HepG2 (cell line): ENCODE results near the gene TROAP. TPM values are rescaled to one million over a fixed set of nuclear protein-coding genes. Genes with fewer than 3 reads are reported as not detected.
A peak's percentile ranks its signal among the peaks of the same experiment; 100 is the strongest.

Source experiments
- AGO1 ChIP-seq: fragments of 200-400 bp; formaldehyde crosslinking; IDR thresholded peaks from 2 replicates; pipeline ENCODE4 v1.6.1; 2017; ENCODE audit warnings: mild to moderate bottlenecking, low read depth, low read length, moderate library complexity; ENCODE audit not compliant: poor library complexity, severe bottlenecking
- ARID2 ChIP-seq: sonication (generic); formaldehyde crosslinking; IDR thresholded peaks from 2 replicates; pipeline ENCODE4 v1.8.1; 2022; ENCODE audit warnings: mild to moderate bottlenecking, missing genetic modification reagents, borderline replicate concordance
- ARNTL ChIP-seq: sonication (generic); formaldehyde crosslinking; IDR thresholded peaks from 2 replicates; pipeline ENCODE4 v1.4.0; 2020; ENCODE audit warnings: mild to moderate bottlenecking, missing genetic modification reagents
- BORCS8-MEF2B ChIP-seq: sonication (generic); formaldehyde crosslinking; IDR thresholded peaks from 2 replicates; pipeline ENCODE4 v1.8.0; 2022; ENCODE audit warnings: mild to moderate bottlenecking, missing genetic modification reagents
- CBX2 ChIP-seq, 2 experiments: fragments of 200-600 bp in 1 of 2; sonication (generic); formaldehyde crosslinking in 1 of 2; IDR thresholded peaks; 2 replicates each; pipeline versions ENCODE4 v1.7.0 to v1.8.1; 2018 to 2022; ENCODE audit warnings: low read depth in 2 of 2, low read length in 1 of 2, mild to moderate bottlenecking in 1 of 2, missing genetic modification reagents in 1 of 2
- HDAC1 ChIP-seq: sonication (generic); formaldehyde crosslinking; IDR thresholded peaks from 2 replicates; pipeline ENCODE4 v1.5.1; 2020; ENCODE audit warnings: mild to moderate bottlenecking, missing genetic modification reagents
- HNF4A ChIP-seq: sonication (generic); formaldehyde crosslinking; IDR thresholded peaks from 2 replicates; pipeline ENCODE4 v1.4.0; 2020; ENCODE audit warnings: missing genetic modification reagents
- SAP130 ChIP-seq: IDR thresholded peaks from 2 replicates; pipeline ENCODE4 v1.6.1; 2016; ENCODE audit warnings: low read depth
- TGIF2 ChIP-seq: IDR thresholded peaks from 2 replicates; pipeline ENCODE4 v1.6.1; 2016; ENCODE audit warnings: control low read depth, missing compliant biosample characterization
- ZNF44 ChIP-seq: sonication (generic); formaldehyde crosslinking; IDR thresholded peaks from 2 replicates; pipeline ENCODE4 v1.5.1; 2020; ENCODE audit warnings: mild to moderate bottlenecking, missing genetic modification reagents
- ZNF468 ChIP-seq: sonication (generic); formaldehyde crosslinking; IDR thresholded peaks from 2 replicates; pipeline ENCODE4 v1.8.0; 2022; ENCODE audit warnings: mild to moderate bottlenecking, moderate library complexity, missing genetic modification reagents
- ZNF549 ChIP-seq: sonication (generic); formaldehyde crosslinking; IDR thresholded peaks from 2 replicates; pipeline ENCODE4 v1.5.0; 2020; ENCODE audit warnings: missing genetic modification reagents
- ZNF792 ChIP-seq: IDR thresholded peaks from 2 replicates; pipeline ENCODE4 v1.6.1; 2016
- ZNF883 ChIP-seq: sonication (generic); formaldehyde crosslinking; IDR thresholded peaks from 2 replicates; pipeline ENCODE4 v1.5.1; 2020; ENCODE audit warnings: mild to moderate bottlenecking, missing genetic modification reagents; ENCODE audit errors: not compliant biosample characterization
- ZSCAN30 ChIP-seq: sonication (generic); formaldehyde crosslinking; IDR thresholded peaks from 2 replicates; pipeline ENCODE4 v1.5.0; 2020; ENCODE audit warnings: mild to moderate bottlenecking, missing genetic modification reagents
- polyA plus RNA-seq, 8 experiments: library from polyadenylated mRNA; depleted of rRNA in 3 of 8; stranded (reverse) in 7 of 8; unstranded in 1 of 8; fragments of >200 nt; fragmentation: Illumina TruSeq in 4 of 8; extraction: Trizol in 4 of 8; gene quantifications; 2 replicates each; pipeline versions ENCODE4 v1.2.1 to v1.2.3, GENCODE V29; 2011 to 2016; ENCODE audit warnings: low read depth in 4 of 8, missing spikeins in 1 of 8, mixed read lengths in 1 of 8; ENCODE audit not compliant: insufficient read depth in 1 of 8
- total RNA-seq, 5 experiments: library from RNA; depleted of rRNA; stranded (reverse); fragments of >200 nt; fragmentation: Illumina TruSeq; extraction: Trizol; gene quantifications; 2 replicates each; pipeline ENCODE4 v1.2.3, GENCODE V29; 2016; ENCODE audit warnings: low read depth in 1 of 5
- TF ChIP-seq, protein P1 (sequence below): sonication (generic); formaldehyde crosslinking; IDR thresholded peaks from 2 replicates; pipeline ENCODE4 v1.5.1; 2020; ENCODE audit warnings: missing genetic modification reagents, mild to moderate bottlenecking, borderline replicate concordance
- TF ChIP-seq, protein P2 (sequence below): IDR thresholded peaks from 2 replicates; pipeline ENCODE4 v1.6.1; 2016; ENCODE audit warnings: mild to moderate bottlenecking
- TF ChIP-seq, protein P3 (sequence below): sonication (generic); formaldehyde crosslinking; IDR thresholded peaks from 2 replicates; pipeline ENCODE4 v1.4.0; 2020; ENCODE audit warnings: missing genetic modification reagents
- TF ChIP-seq, protein P4 (sequence below): sonication (generic); formaldehyde crosslinking; IDR thresholded peaks from 2 replicates; pipeline ENCODE4 v1.4.0; 2020; ENCODE audit warnings: missing genetic modification reagents
- TF ChIP-seq, protein P5 (sequence below): IDR thresholded peaks from 2 replicates; pipeline ENCODE4 v1.6.1; 2012; ENCODE audit warnings: inconsistent platforms
- TF ChIP-seq, protein P6 (sequence below): sonication (generic); formaldehyde crosslinking; IDR thresholded peaks from 2 replicates; pipeline ENCODE4 v1.4.0; 2020; ENCODE audit warnings: mild to moderate bottlenecking, missing genetic modification reagents

The TROAP gene
- total and polyA plus RNA-seq, 2 of the 13 experiments (the other 11 are each of a cell fraction or from before 2014, with no cell fraction given): 22.5 to 30.9 TPM

DNA sequence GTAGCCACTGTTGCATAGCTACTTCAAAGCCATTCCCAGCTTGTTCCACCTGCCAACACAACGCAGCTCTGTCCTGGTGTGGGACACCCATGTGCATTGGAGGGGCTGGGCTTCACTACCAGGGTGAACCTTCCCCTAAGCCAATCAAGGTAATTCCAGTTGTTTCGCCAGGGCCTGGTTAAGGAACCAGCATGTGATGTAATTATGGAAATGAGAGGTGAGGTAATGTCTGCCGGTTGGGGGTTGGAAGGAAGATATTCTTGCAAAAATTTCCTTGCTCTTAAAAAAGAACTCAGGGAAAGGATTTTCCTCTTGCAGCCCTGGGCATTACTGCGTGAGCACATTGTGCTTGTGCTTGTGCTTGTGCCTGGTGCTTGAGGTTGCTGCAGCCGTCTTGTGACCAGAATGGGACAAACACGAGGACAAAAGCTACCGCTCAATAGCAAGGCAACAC is 43.3 kb upstream of the TROAP start (continued):
- TF ChIP-seq CBX2 (IDR thresholded peaks at IDR 0.05; ENCODE audit: low read depth, low read length): no peak
- no peak for TF ChIP-seq CBX2 (CRISPR knock-in tag; IDR thresholded peaks at IDR 0.05; ENCODE audit: low read depth)
- no peak for TF ChIP-seq TGIF2
- TF ChIP-seq ARNTL: no peak
- no peak for TF ChIP-seq ZNF549
- no peak for TF ChIP-seq HNF4A
- TF ChIP-seq, protein P1, sequence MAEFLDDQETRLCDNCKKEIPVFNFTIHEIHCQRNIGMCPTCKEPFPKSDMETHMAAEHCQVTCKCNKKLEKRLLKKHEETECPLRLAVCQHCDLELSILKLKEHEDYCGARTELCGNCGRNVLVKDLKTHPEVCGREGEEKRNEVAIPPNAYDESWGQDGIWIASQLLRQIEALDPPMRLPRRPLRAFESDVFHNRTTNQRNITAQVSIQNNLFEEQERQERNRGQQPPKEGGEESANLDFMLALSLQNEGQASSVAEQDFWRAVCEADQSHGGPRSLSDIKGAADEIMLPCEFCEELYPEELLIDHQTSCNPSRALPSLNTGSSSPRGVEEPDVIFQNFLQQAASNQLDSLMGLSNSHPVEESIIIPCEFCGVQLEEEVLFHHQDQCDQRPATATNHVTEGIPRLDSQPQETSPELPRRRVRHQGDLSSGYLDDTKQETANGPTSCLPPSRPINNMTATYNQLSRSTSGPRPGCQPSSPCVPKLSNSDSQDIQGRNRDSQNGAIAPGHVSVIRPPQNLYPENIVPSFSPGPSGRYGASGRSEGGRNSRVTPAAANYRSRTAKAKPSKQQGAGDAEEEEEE (CRISPR knock-in tag): no peak
- TF ChIP-seq ZNF792: no peak
- no peak for TF ChIP-seq ZSCAN30 (CRISPR knock-in tag)
- no peak for TF ChIP-seq AGO1
- TF ChIP-seq SAP130 (CRISPR knock-in tag): peak; percentile 36; the same call in 1 of the 2 replicates
- TF ChIP-seq, protein P2, sequence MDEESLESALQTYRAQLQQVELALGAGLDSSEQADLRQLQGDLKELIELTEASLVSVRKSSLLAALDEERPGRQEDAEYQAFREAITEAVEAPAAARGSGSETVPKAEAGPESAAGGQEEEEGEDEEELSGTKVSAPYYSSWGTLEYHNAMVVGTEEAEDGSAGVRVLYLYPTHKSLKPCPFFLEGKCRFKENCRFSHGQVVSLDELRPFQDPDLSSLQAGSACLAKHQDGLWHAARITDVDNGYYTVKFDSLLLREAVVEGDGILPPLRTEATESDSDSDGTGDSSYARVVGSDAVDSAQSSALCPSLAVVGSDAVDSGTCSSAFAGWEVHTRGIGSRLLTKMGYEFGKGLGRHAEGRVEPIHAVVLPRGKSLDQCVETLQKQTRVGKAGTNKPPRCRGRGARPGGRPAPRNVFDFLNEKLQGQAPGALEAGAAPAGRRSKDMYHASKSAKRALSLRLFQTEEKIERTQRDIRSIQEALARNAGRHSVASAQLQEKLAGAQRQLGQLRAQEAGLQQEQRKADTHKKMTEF (CRISPR knock-in tag): no peak
- TF ChIP-seq ZNF468: no peak
- no peak for TF ChIP-seq ZNF883
- no peak for TF ChIP-seq BORCS8-MEF2B
- TF ChIP-seq, protein P3, sequence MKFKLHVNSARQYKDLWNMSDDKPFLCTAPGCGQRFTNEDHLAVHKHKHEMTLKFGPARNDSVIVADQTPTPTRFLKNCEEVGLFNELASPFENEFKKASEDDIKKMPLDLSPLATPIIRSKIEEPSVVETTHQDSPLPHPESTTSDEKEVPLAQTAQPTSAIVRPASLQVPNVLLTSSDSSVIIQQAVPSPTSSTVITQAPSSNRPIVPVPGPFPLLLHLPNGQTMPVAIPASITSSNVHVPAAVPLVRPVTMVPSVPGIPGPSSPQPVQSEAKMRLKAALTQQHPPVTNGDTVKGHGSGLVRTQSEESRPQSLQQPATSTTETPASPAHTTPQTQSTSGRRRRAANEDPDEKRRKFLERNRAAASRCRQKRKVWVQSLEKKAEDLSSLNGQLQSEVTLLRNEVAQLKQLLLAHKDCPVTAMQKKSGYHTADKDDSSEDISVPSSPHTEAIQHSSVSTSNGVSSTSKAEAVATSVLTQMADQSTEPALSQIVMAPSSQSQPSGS (CRISPR knock-in tag): peak; percentile 32; the same call in 1 of the 2 replicates
- TF ChIP-seq, protein P4, sequence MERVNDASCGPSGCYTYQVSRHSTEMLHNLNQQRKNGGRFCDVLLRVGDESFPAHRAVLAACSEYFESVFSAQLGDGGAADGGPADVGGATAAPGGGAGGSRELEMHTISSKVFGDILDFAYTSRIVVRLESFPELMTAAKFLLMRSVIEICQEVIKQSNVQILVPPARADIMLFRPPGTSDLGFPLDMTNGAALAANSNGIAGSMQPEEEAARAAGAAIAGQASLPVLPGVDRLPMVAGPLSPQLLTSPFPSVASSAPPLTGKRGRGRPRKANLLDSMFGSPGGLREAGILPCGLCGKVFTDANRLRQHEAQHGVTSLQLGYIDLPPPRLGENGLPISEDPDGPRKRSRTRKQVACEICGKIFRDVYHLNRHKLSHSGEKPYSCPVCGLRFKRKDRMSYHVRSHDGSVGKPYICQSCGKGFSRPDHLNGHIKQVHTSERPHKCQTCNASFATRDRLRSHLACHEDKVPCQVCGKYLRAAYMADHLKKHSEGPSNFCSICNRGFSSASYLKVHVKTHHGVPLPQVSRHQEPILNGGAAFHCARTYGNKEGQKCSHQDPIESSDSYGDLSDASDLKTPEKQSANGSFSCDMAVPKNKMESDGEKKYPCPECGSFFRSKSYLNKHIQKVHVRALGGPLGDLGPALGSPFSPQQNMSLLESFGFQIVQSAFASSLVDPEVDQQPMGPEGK: 0 out of 2 replicates have a peak, but pooled peaks have one; percentile 11
- no peak for TF ChIP-seq ARID2
- 0 out of 2 replicates have a peak, but pooled peaks have one; percentile 51 for TF ChIP-seq HDAC1 (CRISPR knock-in tag)
- TF ChIP-seq, protein P5, sequence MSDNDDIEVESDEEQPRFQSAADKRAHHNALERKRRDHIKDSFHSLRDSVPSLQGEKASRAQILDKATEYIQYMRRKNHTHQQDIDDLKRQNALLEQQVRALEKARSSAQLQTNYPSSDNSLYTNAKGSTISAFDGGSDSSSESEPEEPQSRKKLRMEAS: 0 out of 2 replicates have a peak, but pooled peaks have one; percentile 19
- TF ChIP-seq ZNF44 (CRISPR knock-in tag): no peak
- TF ChIP-seq, protein P6, sequence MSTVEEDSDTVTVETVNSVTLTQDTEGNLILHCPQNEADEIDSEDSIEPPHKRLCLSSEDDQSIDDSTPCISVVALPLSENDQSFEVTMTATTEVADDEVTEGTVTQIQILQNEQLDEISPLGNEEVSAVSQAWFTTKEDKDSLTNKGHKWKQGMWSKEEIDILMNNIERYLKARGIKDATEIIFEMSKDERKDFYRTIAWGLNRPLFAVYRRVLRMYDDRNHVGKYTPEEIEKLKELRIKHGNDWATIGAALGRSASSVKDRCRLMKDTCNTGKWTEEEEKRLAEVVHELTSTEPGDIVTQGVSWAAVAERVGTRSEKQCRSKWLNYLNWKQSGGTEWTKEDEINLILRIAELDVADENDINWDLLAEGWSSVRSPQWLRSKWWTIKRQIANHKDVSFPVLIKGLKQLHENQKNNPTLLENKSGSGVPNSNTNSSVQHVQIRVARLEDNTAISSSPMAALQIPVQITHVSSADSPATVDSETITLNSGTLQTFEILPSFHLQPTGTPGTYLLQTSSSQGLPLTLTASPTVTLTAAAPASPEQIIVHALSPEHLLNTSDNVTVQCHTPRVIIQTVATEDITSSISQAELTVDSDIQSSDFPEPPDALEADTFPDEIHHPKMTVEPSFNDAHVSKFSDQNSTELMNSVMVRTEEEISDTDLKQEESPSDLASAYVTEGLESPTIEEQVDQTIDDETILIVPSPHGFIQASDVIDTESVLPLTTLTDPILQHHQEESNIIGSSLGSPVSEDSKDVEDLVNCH (CRISPR knock-in tag): no peak
